Measurements from ENCODE around the gene LY6G6C. TPM values are rescaled to one million over a fixed set of nuclear protein-coding genes. Genes with fewer than 3 reads are reported as not detected.

The LY6G6C gene
- total RNA-seq, 1 experiment from 2014 or later = not detected

DNA sequence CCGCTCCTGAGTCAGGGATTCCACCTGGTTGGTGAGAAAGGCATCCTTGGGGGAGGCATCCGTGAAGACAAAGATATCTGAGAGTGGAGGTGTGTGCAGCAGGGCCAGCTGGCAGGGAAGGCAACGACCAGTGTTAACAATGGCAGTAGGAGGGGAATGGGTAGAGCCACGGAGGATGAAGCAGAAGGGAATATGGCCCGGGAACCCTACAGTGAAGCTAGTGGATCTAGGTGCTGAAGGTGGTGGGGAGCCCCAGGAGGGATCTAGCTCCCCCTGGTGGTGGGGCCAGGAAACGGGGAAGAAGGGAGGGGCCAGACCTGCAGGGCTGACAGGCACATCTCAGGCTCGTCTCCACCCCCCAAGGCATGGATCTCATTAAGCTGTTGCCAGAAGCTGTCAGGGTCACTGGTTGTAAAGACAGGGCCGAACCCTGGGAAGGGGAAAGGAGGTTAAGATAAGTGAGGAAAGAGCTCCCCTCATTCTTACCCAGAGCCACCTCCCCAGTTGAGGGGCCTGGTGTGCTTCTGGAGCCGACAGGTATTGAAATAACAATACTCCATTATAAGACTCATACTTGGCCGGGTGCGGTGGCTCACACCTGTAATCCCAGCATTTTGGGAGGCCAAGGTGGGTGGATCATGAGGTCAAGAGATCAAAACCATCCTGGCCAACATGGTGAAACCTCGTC is 48.3 kb upstream of the LY6G6C start:
- H3K56ac ChIP-seq (ENCODE audit: insufficient read length, low read depth, low read length) = no peak overlapping the region
- no peak overlapping the region for H3K23ac ChIP-seq (ENCODE audit: insufficient read length, low read depth, low read length)
- no peak overlapping the region for H3T11ph ChIP-seq (ENCODE audit: low read length)
- no peak overlapping the region for H2AK5ac ChIP-seq (ENCODE audit: insufficient read length, low read length)
- H4K8ac ChIP-seq (replicated peaks; ENCODE audit: insufficient read length, low read depth, low read length) = no peak overlapping the region
- H2BK15ac ChIP-seq (ENCODE audit: low read depth, low read length) = no peak overlapping the region
- H3K4me1 ChIP-seq (ENCODE audit: insufficient read depth, low read length) = no peaks in the 10 kb centered on the region
- H3K23me2 ChIP-seq (ENCODE audit: insufficient read length, low read depth, low read length, poor library complexity, severe bottlenecking) = no peaks in the 10 kb centered on the region
- no peaks in the 10 kb centered on the region for H3K79me1 ChIP-seq (ENCODE audit: insufficient read depth, low read depth, low read length, poor library complexity, severe bottlenecking)
- H2BK120ac ChIP-seq (ENCODE audit: low read depth, low read length, poor library complexity, severe bottlenecking) = no peak overlapping the region
- no peak overlapping the region for H4K5ac ChIP-seq (ENCODE audit: insufficient read length, low read depth, low read length)
- Mint-ChIP-seq H3K27ac (peak overlapping the region in 1 of 3 experiments; percentile 25; a peak in 1 of 7 replicates), H3K27me3 (ENCODE audit: low read depth) (no peaks in the 10 kb centered on the region; the same call in 1 of the 2 replicates), H3K9me3 (no peaks in the 10 kb centered on the region; a peak in 1 of 5 replicates), H3K4me1 (peaks cover 10 to 12% of the 10 kb centered on the region in 2 experiments), H3K4me3 (no peak overlapping the region; a peak in 1 of 5 replicates), H3K36me3 (ENCODE audit: insufficient read depth in 1 of 3, low read depth in 3 of 3) (no peaks in the 10 kb centered on the region; a peak in 1 of 7 replicates)
- H3K14ac ChIP-seq (ENCODE audit: insufficient read depth, low read length) = no peak overlapping the region
- H2BK5ac ChIP-seq (ENCODE audit: insufficient read length, low read length) = no peak overlapping the region
- no peak overlapping the region for H3K9ac ChIP-seq (ENCODE audit: extremely low read depth, insufficient read length, low read length)
- no peaks in the 10 kb centered on the region for H3K27me3 ChIP-seq (ENCODE audit: insufficient read depth, low read length)
- H3K4ac ChIP-seq (ENCODE audit: low read depth, low read length) = no peak overlapping the region
- no peak overlapping the region for H3K18ac ChIP-seq (ENCODE audit: insufficient read length, low read depth, low read length)
- H2AFZ ChIP-seq (ENCODE audit: low read length) = no peak overlapping the region
- TF ChIP-seq CTCF (conservative IDR thresholded peaks at IDR 0.05) = peak; percentile 97
- H3K27ac ChIP-seq (ENCODE audit: insufficient read length, low read depth, low read length) = no peak overlapping the region
- no peak overlapping the region for H3K4me2 ChIP-seq (ENCODE audit: insufficient read depth, insufficient read length, low read length)
- no peak overlapping the region for H2BK12ac ChIP-seq (ENCODE audit: insufficient read length, low read depth, low read length)
- no peaks in the 10 kb centered on the region for H4K20me1 ChIP-seq (ENCODE audit: control insufficient read depth, insufficient read depth, insufficient read length)
- DNase-seq = peak; percentile 85
- no peaks in the 10 kb centered on the region for H3K9me3 ChIP-seq (ENCODE audit: control insufficient read depth, low read depth, low read length)
- no peak overlapping the region for H4K91ac ChIP-seq (ENCODE audit: insufficient read length, low read depth, low read length)
- no peak overlapping the region for H2BK20ac ChIP-seq (ENCODE audit: low read depth, low read length, poor library complexity, severe bottlenecking)
- H3K79me2 ChIP-seq (ENCODE audit: insufficient read depth, low read length) = no peaks in the 10 kb centered on the region
- no CpG with 5 or more reads among the region's 12 CpGs for WGBS (ENCODE audit: extremely low coverage, insufficient read length, low lambda C conversion rate)

Data from H9 (cell line).